WERI-Rb-1 (cell line): ENCODE measurements around the gene COL6A5.

Experiments used
- DNase-seq: peaks from one replicate; pipeline ENCODE4 v3.0.0-alpha.2; 2020
- H3K27ac ChIP-seq: fragments of 250-450 bp; sonication (Bioruptor Pico); 2 replicates; pipeline ENCODE4 v1.5.1; 2020; ENCODE audit warnings: mild to moderate bottlenecking, moderate library complexity
- H3K27me3 ChIP-seq: fragments of 250-450 bp; sonication (Bioruptor Pico); 2 replicates; pipeline ENCODE4 v1.5.1; 2021; ENCODE audit warnings: mild to moderate bottlenecking, low read depth, moderate library complexity; ENCODE audit not compliant: insufficient read depth, severe bottlenecking
- H3K36me3 ChIP-seq: fragments of 250-450 bp; sonication (Bioruptor Pico); 2 replicates; pipeline ENCODE4 v1.5.1; 2020; ENCODE audit warnings: mild to moderate bottlenecking, moderate library complexity
- H3K4me3 ChIP-seq: 2 replicates; pipeline ENCODE4 v1.5.1; 2011; ENCODE audit warnings: low read depth, mild to moderate bottlenecking, control low read depth, low read length
- H3K9me3 ChIP-seq: fragments of 250-450 bp; sonication (Bioruptor Pico); 2 replicates; pipeline ENCODE4 v1.5.1; 2021; ENCODE audit warnings: mild to moderate bottlenecking, moderate library complexity; ENCODE audit not compliant: severe bottlenecking
- CTCF ChIP-seq: IDR thresholded peaks from 2 replicates; pipeline ENCODE4 v1.5.1; 2011; ENCODE audit warnings: low read depth, mild to moderate bottlenecking, control low read depth, inconsistent platforms, low read length

Gene COL6A5

GRCh38 chr3:130528120-130528519, 182.6 kb downstream of the COL6A5 start:
- no peak for TF ChIP-seq CTCF
- Histone ChIP-seq H3K9me3 (no peaks in the 10 kb centered on the region), H3K36me3 (no peaks in the 10 kb centered on the region), H3K27ac (no peak overlapping the region), H3K4me3 (no peak overlapping the region), H3K27me3 (peaks cover 11% of the 10 kb centered on the region)
- no peak for DNase-seq

DNA sequence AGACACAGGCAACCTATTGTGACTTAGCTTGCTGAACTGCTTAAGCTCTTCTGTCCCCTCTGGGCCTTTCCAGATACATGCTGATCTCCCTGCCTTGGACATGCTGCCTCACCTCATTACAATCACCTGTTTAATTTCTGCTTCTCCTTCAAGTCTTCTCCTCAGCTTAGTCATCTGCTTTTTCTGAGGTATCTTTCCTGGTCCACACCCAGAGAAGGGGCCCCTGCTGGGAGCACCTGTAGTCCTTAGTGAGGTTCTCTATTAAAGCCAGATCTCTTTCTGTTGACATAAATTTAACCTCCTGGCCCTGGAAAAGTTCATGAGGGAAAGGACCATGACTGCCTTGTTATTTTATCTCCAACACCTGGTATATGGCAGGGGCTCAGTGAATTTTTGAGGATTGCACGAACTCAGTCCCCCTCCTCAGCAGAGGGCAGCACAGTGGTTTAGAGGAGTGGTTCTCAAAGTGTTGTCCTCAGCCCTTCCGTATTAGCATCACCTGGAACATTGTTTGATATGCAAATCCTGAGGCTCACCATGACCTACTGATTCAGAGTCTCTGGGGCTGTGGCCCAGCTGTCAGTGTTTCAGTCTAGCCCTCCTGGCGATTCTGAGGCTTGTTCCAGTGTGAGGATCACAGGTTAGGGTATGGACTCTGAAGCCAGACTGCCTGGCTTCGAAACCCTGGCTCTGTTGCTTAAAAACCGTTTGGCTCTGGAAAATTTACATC, 184.2 kb downstream of the COL6A5 start:
- no peaks in the 10 kb centered on the region for H3K9me3 ChIP-seq
- TF ChIP-seq CTCF, result no peak
- H3K27me3 ChIP-seq, result no peaks in the 10 kb centered on the region
- H3K4me3 ChIP-seq, result no peak overlapping the region
- no peak overlapping the region for H3K27ac ChIP-seq
- DNase-seq, result no peak
- no peaks in the 10 kb centered on the region for H3K36me3 ChIP-seq

DNA sequence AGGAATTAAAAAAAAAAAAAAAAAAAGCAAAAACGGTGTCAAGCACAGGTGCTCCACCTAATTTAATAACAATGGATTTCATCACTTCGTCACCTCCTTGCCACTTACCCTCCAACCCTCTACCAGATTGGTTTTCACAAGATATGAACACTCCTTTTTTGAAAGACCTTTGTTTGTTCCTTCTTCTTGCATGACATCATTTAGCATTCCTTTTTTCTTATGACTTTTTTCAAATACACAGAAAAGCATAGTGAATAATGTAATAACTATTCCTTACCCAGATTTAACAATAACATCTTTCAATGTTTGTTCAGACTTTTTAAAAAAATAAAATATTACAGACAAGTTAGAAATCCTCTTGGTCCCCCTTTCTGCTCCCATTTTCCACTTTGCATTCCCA, 187.8 kb downstream of the COL6A5 start:
- Histone ChIP-seq H3K27me3 (peaks cover 5% of the 10 kb centered on the region), H3K9me3 (no peaks in the 10 kb centered on the region), H3K4me3 (no peak overlapping the region), H3K36me3 (no peaks in the 10 kb centered on the region), H3K27ac (no peak overlapping the region)
- no peak for DNase-seq
- TF ChIP-seq CTCF, result no peak
